ENCODE results near the gene PRKG1.

GRCh38 chr10:51876979-51877378, 802.7 kb downstream of the PRKG1 start:
- no peak for TF ChIP-seq POLR2AphosphoS5 (IDR thresholded peaks at IDR 0.05; ENCODE audit: low read depth, low read length)
- no peak for TF ChIP-seq TAF1 (IDR thresholded peaks at IDR 0.05; ENCODE audit: borderline replicate concordance, insufficient read depth, low read length)
- no peak for TF ChIP-seq SIN3A (IDR thresholded peaks at IDR 0.05; ENCODE audit: borderline replicate concordance, insufficient read depth, low read length)
- no peak for TF ChIP-seq FOXP2 (optimal IDR thresholded peaks at IDR 0.05; ENCODE audit: borderline replicate concordance, extremely low read depth, extremely low read length, insufficient read depth)
